NOMO-1 treated with dmso at 0.1 percent for 144 hours (cell line): ENCODE data around the gene IFIT1B.
"Not testable (repeated sequence)": the region's sequence is repeated elsewhere in the genome, so short reads cannot be mapped to it uniquely, and the experiment has no call there.

Experiments used
- DNase-seq: peaks from one replicate; lab custom pipeline; 2025; ENCODE audit not compliant: unreplicated experiment; lab: John Stamatoyannopoulos, UW

The IFIT1B gene

GRCh38 chr10:89379103-89379502 lies 1.2 kb downstream of the IFIT1B start:
- DNase-seq = no peak

GRCh38 chr10:89382757-89383156 lies 4.9 kb downstream of the IFIT1B start:
- no peak for DNase-seq

- DNase-seq = peak; percentile 74
Measured at GRCh38 chr10:89384474-89385340, 6.9 kb downstream of the IFIT1B start.

DNA sequence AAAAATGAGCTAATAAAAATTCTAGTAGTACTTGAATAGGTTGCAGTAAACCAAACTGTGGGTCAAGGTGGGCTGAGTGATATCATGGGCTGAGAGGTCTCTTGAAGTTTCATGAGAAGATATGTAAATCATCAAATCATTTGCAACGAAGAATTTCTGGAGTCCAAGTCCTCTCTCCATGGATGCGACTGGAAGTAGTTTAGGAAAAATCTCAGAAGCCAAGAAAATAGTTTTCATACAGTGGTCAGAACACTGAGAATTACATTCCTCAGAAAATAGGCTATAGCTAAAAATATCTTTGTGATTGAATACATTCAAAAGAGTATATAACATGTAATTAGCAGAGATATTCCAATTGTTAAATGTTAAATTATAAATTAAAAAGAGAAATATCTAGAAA lies 10.9 kb downstream of the IFIT1B start:
- DNase-seq = no peak

- no peak for DNase-seq
Measured at GRCh38 chr10:89389254-89389653, 11.4 kb downstream of the IFIT1B start.

GRCh38 chr10:89390476-89391225 lies 12.8 kb downstream of the IFIT1B start:
- DNase-seq = no peak

DNA sequence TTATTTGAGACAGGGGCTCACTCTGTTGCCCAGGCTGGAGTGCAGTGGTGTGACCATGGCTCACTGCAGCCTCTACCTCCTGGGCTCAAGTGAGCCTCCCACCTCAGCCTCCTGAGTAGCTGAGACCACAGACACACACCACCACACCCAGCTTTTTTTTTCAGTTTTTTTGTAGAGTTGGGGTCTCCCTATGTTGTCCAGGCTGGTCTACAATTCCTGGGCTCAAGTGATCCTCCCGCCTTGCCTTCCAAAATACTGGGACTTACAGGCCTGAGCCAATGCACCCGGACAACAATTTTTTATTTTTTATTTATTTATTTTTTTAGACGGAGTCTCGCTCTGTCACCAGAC lies 13.3 kb downstream of the IFIT1B start:
- DNase-seq = not testable (repeated sequence)

- DNase-seq = peak; percentile 33
Measured at GRCh38 chr10:89391907-89392756, 14.3 kb downstream of the IFIT1B start, which contains the start of gene IFIT1. IFIT1 (plus strand) TSS chr10:89392623; CDS start chr10:89392713, 90 bp downstream.

- peak; percentile 4 for DNase-seq
Measured at GRCh38 chr10:89392974-89393373, 15.1 kb downstream of the IFIT1B start.

DNA sequence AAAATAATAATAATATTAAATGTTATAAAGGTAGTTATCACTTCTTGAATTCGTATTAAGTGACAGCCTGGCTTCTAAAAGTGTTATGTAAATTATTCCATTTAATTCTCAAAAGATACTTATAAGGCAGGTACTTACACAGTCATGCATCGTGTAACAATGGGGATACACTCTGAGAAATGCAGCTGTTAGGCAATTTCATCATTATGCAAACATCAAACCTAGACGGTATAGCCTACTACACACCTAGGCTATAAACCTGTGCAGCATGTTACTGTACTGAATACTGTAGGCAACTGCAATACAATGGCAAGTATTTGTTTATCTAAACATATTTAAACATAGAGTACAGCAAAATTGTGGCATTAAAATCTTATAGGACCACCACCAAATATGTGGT lies 16.0 kb downstream of the IFIT1B start:
- DNase-seq = no peak

- DNase-seq = no peak
Measured at GRCh38 chr10:89395141-89395540, 17.3 kb downstream of the IFIT1B start.

- DNase-seq = no peak
Measured at GRCh38 chr10:89398003-89398749, 20.3 kb downstream of the IFIT1B start.

DNA sequence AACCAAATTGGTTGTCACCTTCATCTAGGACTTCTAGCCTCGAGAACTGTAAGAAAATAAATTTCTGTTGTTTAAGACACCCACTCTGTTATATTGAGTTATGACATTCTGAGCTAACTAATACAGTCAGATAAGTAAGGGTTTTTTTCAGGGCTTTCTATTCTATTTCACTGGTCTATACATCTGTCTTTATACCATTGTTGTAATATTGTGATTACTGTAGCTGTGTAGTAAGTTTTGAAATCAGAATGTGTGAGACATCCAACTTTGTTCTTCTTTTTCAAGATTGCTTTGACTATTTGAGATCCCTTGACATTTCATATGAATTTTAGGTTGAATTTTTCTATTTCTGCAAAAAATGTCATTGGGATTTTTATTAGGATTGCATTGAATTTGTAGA lies 22.1 kb downstream of the IFIT1B start:
- no peak for DNase-seq

- no peak for DNase-seq
Measured at GRCh38 chr10:89403043-89403442, 25.2 kb downstream of the IFIT1B start.

DNA sequence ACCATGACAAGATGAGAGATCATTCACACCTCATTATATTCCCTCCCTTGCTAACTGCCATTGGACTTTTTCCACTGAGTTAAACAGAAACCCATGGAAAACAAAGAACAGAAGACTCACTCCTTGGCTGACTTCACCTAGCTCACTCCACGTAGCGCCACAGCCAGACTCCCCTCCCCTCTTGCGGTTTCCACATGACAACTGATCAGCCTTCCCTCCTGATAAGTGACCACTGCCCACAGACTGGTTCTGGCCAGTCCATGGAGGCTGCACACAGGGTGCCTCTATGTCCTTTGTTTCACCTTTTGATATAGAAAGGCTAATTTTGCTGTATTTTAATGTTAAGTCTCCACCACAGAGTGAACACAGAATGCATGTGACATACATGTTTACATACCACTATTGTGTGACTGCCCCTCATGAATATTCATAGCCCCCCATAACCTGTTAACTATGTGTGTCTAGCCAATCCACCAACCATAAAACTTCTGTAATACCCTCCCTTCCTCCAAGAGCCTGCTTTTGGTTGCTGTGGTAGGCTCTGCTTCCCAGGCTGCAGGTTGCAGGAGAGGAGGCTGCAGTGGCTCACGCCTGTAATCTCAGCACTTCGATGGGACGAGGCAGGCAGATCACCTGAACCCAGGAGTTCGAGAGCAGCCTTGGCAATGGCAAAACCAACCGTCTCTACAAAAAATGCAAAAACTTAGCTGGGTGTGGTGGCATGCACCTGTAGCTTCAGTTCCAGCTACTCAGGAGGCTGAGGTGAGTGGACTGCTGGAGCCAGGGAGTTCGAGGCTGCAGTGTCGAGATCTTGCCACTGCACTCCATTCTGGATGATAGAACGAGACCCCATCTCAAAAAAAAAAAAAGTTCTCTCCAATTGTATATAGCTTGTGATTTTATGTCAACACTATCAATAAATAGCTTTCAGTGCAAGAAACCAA lies 26.5 kb downstream of the IFIT1B start:
- DNase-seq = no peak

DNA sequence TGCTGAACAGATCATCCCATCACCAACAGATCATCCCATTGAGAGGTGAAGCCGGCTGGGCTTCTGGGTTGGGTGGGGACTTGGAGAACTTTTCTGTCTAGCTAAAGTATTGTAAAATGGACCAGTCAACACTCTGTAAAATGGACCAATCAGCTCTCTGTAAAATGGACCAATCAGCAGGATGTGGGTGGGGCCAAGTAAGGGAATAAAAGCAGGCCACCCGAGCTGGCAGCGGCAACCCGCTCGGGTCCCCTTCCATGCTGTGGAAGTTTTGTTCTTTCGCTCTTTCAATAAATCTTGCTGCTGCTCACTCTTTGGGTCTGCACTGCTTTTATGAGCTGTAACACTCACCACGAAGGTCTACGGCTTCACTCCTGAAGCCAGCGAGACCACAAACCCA lies 28.3 kb downstream of the IFIT1B start:
- DNase-seq = not testable (repeated sequence)

DNA sequence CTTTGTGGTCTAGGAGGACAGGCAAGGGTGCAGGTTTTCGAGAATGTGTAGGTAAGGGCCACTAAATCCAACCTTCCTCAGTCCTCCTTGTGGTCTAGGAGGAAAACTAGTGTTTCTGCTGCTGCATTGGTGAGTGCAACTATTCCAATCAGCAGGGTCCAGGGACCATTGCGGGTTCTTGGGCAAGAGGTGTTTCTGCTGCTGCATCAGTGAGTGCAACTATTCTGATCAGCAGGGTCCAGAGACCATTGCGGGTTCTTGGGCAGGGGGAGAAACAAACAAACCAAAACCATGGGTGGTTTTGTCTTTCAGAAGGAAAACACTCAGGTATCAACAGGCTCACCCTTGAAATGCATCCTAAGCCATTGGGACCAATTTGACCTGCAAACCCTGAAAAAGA lies 29.9 kb downstream of the IFIT1B start:
- not testable (repeated sequence) for DNase-seq

DNA sequence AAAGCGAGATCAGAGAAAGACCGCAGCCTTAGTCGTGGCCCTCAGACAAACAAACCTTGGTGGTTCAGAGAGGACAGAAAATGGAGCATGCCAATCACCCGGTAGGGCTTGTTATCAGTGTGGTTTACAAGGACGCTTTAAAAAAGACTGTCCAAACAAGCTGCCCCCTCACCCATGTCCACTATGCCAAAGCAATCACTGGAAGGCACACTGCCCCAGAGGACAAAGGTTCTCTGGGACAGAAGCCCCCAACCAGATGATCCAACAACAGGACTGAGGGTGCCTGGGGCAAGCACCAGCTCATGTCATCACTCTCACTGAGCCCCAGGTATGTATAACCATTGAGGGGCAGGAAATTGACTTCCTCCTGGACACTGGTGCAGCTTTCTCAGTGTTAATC lies 31.4 kb downstream of the IFIT1B start:
- not testable (repeated sequence) for DNase-seq

- DNase-seq = not testable (repeated sequence)
Measured at GRCh38 chr10:89410551-89410950, 32.7 kb downstream of the IFIT1B start.
